GM19372 (cell line): Measurements from ENCODE around the gene PROK2.
A peak's percentile ranks its signal among the peaks of the same experiment; 100 is the strongest.

Source experiments
- ATAC-seq: cut with Tn5 transposase; IDR thresholded peaks from one replicate; pipeline ENCODE4 v1.9.1; 2021; ENCODE audit warnings: mild to moderate bottlenecking, low read depth, moderate library complexity; ENCODE audit not compliant: unreplicated experiment

Gene PROK2

GRCh38 chr3:71751602-71752001 lies 33.3 kb downstream of the PROK2 start:
- no peak for ATAC-seq

GRCh38 chr3:71744738-71745137 lies 40.2 kb downstream of the PROK2 start:
- no peak for ATAC-seq

DNA sequence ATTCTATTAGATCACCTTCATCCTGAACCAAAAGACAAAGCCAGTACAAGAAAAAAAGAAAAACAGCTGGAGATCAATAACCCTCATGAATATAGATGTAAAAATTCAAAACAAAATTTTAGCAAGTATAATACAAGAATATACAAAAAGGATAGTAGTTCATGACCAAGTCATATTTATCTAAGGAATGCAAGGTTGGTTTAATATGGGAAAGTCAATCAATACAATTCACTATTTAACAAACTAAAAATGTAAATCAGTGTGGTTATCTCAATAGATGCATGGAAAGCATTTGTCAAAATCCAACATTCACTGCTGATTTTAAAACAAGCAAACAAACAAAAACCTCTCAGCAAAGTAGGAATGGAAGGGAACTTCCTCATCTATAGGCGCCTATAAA lies 42.3 kb downstream of the PROK2 start:
- ATAC-seq: no peak

- no peak for ATAC-seq
These were observed 50.1 kb downstream of the PROK2 start for GRCh38 chr3:71734881-71735280.

DNA sequence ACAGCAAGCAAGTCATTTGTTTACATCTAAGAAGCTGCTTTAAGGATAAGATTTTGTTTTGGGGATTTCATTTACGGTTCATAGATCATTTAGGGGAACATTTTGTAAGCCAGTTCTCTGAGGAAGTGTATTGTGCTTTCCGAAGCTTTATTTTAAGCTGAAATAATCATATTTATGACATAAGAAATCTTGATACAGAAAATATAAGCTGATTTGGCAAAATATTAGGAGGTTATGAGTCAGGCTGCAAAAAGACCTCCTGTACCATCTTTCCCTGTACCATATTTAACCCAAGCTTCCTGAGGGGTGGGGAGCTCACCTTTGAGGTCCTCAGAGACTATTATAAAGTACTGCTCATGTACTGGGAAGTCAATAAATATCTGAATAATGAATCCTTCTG lies 51.6 kb downstream of the PROK2 start:
- ATAC-seq: no peak

DNA sequence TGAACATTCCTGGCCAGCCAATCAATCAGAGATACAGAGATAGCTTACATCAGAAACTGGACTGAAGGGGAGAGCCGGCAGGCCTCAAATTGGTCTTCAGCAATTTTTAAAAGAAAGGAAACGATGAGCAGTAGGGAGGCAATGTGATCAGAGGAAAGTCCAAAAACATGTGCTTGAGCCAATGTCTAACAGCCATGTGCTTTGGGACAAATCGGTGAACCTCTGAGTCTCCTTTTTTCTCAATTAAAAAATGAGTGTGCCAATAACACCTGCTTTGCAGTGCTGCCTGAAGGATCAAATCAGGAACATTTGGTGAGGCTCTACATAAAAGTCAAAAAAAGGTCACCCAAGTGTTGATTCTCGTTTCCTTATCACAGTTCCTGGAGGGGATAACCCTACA lies 52.3 kb downstream of the PROK2 start:
- no peak for ATAC-seq

GRCh38 chr3:71728632-71729342 lies 56.2 kb downstream of the PROK2 start:
- ATAC-seq: no peak

- no peak for ATAC-seq
These were observed 58.8 kb downstream of the PROK2 start for GRCh38 chr3:71726146-71726545.

DNA sequence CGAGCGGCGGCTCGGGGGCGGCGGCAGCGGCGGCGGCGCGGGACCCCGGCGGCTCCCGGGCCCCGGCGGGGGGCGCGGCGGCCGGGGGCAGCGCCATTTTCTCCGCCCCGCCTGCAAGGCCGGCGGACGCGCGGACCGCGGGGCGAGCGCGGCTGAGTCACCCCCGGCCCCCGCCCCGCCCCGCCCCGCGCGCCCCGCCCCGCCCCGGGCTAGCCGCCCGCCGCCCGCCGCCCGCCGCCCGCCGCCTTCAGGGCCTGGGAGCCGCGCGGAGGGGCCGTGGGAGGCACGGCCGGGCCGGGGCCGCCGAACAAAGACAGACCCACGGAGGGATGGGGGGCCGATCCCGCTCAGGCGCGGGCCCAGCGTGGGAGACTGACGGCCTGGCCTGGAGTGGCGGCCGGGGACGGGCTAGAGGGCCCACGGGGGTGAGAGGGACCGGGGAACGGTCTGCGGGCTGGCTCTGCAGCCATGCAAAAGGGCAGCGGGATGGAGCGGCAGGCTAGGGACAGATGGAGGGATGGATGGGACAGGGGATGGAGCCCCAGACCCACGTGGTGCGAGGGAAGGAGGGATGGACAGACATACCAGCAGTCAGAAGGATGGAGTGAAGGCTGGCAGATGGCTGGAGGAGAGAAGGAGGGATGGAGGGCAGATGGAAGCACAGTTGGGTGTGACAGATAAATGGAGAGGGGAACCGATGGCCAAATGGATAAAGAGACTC lies 59.5 kb downstream of the PROK2 start, which contains the start of gene EIF4E3:
Gene EIF4E3, minus strand, starts transcription at position 132 of the 721 bp plus-strand sequence. Its CDS starts 35 bp downstream, at position 97.
- ATAC-seq: peak; percentile 52

- peak; percentile 41 for ATAC-seq
These were observed 60.2 kb downstream of the PROK2 start for GRCh38 chr3:71724584-71725270.

DNA sequence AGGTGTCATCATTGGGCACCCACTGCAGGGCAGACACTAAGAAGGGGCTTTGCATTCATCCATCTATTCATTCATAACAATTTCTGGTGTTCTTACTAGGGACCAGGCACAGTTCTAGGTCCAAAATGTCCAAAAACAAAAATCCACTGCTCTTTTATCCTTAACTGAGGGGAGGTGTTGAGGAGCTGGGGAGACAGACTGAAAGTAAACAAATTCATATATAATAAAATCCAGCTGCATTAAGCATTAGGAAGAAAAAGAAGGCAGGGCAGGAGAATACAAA lies 60.8 kb downstream of the PROK2 start:
- ATAC-seq: no peak

DNA sequence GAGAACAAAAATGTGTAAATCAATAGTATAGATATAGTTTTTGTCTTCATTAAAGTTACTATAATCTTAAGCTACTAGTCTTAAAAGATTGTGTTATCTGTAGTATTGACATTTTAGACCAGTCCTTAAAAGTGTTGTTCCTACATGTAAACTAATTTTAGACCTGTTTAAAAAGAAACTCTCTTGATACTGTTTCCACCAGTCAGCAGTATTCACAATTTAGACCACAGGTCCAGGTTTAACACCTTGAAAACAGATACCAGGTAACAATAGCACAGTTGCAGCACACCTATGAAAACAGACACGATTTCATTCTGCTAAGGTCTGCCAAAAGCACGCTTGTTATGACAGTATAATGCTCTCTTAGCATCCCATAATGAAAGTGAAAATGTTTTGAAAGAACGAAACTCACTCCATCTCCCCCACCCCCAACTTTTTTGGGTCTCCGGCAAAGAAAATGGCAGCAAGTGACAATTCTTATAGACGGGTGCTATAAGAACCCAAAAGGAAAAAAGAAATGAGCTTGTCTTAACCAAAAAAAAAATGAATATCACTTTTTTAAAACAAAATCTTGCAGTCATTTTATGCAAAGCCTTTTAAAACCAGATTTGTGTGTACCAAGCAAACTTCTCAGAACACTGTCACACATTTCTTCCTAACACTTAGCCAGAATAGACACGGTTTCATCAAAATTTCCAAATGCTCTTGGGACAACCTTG lies 61.3 kb downstream of the PROK2 start:
- ATAC-seq: no peak

GRCh38 chr3:71722693-71723092 lies 62.3 kb downstream of the PROK2 start:
- no peak for ATAC-seq
